ENCODE results near the gene ADISSP. TPM values are rescaled to one million over a fixed set of nuclear protein-coding genes. Genes with fewer than 3 reads are reported as not detected.

ADISSP gene
- total and polyA plus RNA-seq, 9 of the 15 experiments (the other 6 are each of a cell fraction or from before 2014, with no cell fraction given) = 1.4 to 70.6 (median 23.4) TPM

DNA sequence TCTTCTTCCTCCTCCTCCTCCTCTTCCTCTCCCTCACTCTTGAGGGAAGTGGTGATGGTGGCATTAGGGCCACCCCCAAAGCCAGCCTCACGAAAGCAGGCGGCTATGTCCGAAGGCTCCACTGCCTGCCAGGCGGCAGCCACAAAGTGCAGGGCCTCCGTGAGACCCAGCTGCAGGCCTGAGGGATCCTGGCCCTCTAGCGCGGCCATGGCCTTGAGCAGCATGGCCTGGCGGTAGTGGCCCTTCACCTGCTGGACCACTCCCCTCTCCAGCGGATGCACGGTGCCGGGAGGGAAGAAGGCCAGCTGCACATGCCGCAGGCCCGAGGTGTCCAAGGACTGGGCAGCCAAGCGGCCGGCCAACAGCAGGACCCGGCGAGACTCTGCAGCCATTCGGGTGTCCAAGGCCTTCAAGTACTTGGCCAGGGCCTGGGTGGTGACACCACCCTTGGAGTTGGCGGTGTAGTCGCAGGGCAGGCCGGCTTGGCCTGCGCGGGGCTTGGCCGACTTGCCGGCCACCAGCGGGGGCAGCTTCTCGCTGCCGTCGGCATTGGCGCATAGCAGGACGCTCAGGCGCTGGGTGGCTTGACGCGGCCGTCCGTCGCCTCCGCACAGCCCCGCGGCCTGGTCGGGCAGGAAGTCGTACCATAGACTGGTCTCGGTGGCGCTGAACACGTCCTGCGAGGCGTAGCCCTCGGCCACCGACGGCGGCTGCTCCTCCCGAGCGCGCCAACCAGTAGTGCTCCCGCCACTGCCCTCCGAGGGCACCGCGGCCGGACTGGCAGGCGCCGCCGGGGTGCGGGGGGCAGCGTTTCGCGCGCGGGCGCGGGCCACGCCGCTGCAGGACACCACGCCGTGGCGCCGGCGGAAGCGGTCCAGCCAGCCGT lies 17.9 kb upstream of the ADISSP start:
- H3K4me1 ChIP-seq (replicated peaks in 1 of 2; ENCODE audit: control insufficient read depth in 2 of 2, insufficient read depth in 2 of 2, low read length in 2 of 2) = peaks cover 8 to 34% of the 10 kb centered on the region in 2 experiments; a peak in 3 of 5 replicates
- H3K27me3 ChIP-seq (ENCODE audit: control insufficient read depth in 2 of 2, insufficient read depth in 2 of 2, low read length in 2 of 2) = no peaks in the 10 kb centered on the region
- intact Hi-C loops (cut with micrococcal nuclease) (loop anchor here (2.0 to 10.0 kb wide), 4 partner anchors 35 to 409 kb away; partner anchors contain the start of genes AP5S1 and MAVS), in situ Hi-C loops (cut with MboI) (no loop called here)
- H3K9ac ChIP-seq (ENCODE audit: insufficient read depth in 1 of 2, low read depth in 2 of 2, low read length in 2 of 2) = peak overlapping the region; percentile 60 to 93
- H3K27ac ChIP-seq (ENCODE audit: extremely low read depth, low read depth, low read length) = peak overlapping the region; percentile 72
- H3K4me2 ChIP-seq (ENCODE audit: insufficient read depth, low read length) = peak overlapping the region; percentile 86
- H3K9me1 ChIP-seq (ENCODE audit: control insufficient read depth, insufficient read depth, low read length) = no peaks in the 10 kb centered on the region
- peaks cover 6% of the 10 kb centered on the region for H4K20me1 ChIP-seq (replicated peaks; ENCODE audit: control insufficient read depth, insufficient read depth, low read length)
- DNase-seq (ENCODE audit: extremely low read depth in 1 of 4, low spot score in 3 of 4) = peak in 3 of 4 experiments; percentile 24 to 45 (median 35)
- ChIA-PET CTCF (ENCODE audit: low intra/inter-chr PET ratio) (interaction anchor here (3.4 kb wide), 1 partner anchor 35 kb away, joined by 12 read pairs; the partner anchor contains the start of gene AP5S1), POLR2A (interaction anchor here (0.5 to 1.5 kb wide), 5 partner anchors 10 to 84 kb away, joined by 3 to 4 read pairs (median 3); partner anchors contain the start of gene AP5S1)
- peak overlapping the region; percentile 58 for H3K4me3 ChIP-seq
- H2AFZ ChIP-seq (ENCODE audit: low read depth, low read length) = peak overlapping the region; percentile 38; the same call in 1 of the 2 replicates
- H3K9me3 ChIP-seq (replicated peaks; ENCODE audit: control insufficient read depth, insufficient read depth, low read depth, low read length) = no peaks in the 10 kb centered on the region
- peak; percentile 35 for ATAC-seq
- H3K36me3 ChIP-seq (ENCODE audit: control insufficient read depth, insufficient read depth, low read length) = peaks cover 21% of the 10 kb centered on the region; the same call in 1 of the 3 replicates
- 4% methylated on average over 44 of the region's 79 CpGs for WGBS (ENCODE audit: insufficient coverage, low coverage, missing lambda C conversion rate)
- H3K79me2 ChIP-seq (ENCODE audit: control insufficient read depth, insufficient read depth, low read length) = peaks cover 31% of the 10 kb centered on the region
- no TSS peak for BruUV-seq (replicated peaks)
- FAIRE-seq = no peak
- peak; percentile 61; the same call in 1 of the 2 replicates for TF ChIP-seq ZC3H4 (CRISPR knock-in tag; IDR thresholded peaks at IDR 0.05; ENCODE audit: borderline replicate concordance)
- peak; percentile 52; the same call in 1 of the 2 replicates for TF ChIP-seq HNRNPL (IDR thresholded peaks at IDR 0.05; ENCODE audit: low read depth, low read length)
- TF ChIP-seq MIER1 (IDR thresholded peaks at IDR 0.05; ENCODE audit: low read depth) = no peak
- TF ChIP-seq, protein P1, sequence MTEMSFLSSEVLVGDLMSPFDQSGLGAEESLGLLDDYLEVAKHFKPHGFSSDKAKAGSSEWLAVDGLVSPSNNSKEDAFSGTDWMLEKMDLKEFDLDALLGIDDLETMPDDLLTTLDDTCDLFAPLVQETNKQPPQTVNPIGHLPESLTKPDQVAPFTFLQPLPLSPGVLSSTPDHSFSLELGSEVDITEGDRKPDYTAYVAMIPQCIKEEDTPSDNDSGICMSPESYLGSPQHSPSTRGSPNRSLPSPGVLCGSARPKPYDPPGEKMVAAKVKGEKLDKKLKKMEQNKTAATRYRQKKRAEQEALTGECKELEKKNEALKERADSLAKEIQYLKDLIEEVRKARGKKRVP (CRISPR knock-in tag; IDR thresholded peaks at IDR 0.05) = no peak
- peak; percentile 37; the same call in 1 of the 2 replicates for TF ChIP-seq CEBPG (CRISPR knock-in tag; IDR thresholded peaks at IDR 0.05)
- no peak for TF ChIP-seq CEBPG (tag; conservative IDR thresholded peaks at IDR 0.05 in 1 of 2, IDR thresholded peaks at IDR 0.05 in 1 of 2)
- 0 out of 2 replicates have a peak, but pooled peaks have one; percentile 4 for TF ChIP-seq GABPB1 (CRISPR knock-in tag; IDR thresholded peaks at IDR 0.05)
- TF ChIP-seq, protein P2, sequence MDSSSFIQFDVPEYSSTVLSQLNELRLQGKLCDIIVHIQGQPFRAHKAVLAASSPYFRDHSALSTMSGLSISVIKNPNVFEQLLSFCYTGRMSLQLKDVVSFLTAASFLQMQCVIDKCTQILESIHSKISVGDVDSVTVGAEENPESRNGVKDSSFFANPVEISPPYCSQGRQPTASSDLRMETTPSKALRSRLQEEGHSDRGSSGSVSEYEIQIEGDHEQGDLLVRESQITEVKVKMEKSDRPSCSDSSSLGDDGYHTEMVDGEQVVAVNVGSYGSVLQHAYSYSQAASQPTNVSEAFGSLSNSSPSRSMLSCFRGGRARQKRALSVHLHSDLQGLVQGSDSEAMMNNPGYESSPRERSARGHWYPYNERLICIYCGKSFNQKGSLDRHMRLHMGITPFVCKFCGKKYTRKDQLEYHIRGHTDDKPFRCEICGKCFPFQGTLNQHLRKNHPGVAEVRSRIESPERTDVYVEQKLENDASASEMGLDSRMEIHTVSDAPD (CRISPR knock-in tag; IDR thresholded peaks at IDR 0.05) = no peak
- TF ChIP-seq FOXP1 (CRISPR knock-in tag; IDR thresholded peaks at IDR 0.05) = peak; percentile 83
- no peak for TF ChIP-seq ARID2 (IDR thresholded peaks at IDR 0.05)
- TF ChIP-seq, protein P3, sequence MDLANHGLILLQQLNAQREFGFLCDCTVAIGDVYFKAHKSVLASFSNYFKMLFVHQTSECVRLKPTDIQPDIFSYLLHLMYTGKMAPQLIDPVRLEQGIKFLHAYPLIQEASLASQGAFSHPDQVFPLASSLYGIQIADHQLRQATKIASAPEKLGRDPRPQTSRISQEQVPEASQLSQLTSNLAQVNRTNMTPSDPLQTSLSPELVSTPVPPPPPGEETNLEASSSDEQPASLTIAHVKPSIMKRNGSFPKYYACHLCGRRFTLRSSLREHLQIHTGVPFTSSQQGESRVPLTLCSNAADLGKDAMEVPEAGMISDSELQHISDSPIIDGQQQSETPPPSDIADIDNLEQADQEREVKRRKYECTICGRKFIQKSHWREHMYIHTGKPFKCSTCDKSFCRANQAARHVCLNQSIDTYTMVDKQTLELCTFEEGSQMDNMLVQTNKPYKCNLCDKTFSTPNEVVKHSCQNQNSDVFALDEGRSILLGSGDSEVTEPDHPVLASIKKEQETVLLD (IDR thresholded peaks at IDR 0.05) = 0 out of 2 replicates have a peak, but pooled peaks have one; percentile 4
- TF ChIP-seq, protein P4, sequence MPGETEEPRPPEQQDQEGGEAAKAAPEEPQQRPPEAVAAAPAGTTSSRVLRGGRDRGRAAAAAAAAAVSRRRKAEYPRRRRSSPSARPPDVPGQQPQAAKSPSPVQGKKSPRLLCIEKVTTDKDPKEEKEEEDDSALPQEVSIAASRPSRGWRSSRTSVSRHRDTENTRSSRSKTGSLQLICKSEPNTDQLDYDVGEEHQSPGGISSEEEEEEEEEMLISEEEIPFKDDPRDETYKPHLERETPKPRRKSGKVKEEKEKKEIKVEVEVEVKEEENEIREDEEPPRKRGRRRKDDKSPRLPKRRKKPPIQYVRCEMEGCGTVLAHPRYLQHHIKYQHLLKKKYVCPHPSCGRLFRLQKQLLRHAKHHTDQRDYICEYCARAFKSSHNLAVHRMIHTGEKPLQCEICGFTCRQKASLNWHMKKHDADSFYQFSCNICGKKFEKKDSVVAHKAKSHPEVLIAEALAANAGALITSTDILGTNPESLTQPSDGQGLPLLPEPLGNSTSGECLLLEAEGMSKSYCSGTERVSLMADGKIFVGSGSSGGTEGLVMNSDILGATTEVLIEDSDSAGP (CRISPR knock-in tag; IDR thresholded peaks at IDR 0.05) = 0 out of 2 replicates have a peak, but pooled peaks have one; percentile 10
- peak in 1 of 2 experiments; percentile 82; a peak in 2 of 4 replicates for TF ChIP-seq TEAD1 (CRISPR knock-in tag; IDR thresholded peaks at IDR 0.05)
- TF ChIP-seq RBM15 (IDR thresholded peaks at IDR 0.05; ENCODE audit: insufficient read depth, low read length) = no peak
- TF ChIP-seq PHF20 (IDR thresholded peaks at IDR 0.05; ENCODE audit: partially characterized antibody) = no peak

Data from K562 (cell line).